ENCODE measurements around the gene PLEKHH2. TPM values are rescaled to one million over a fixed set of nuclear protein-coding genes. Genes with fewer than 3 reads are reported as not detected.

PLEKHH2 gene
- polyA plus RNA-seq, 1 of the 3 experiments (the other 2 are of a cell fraction), result 1.9 TPM

GRCh38 chr2:43790147-43790546 lies 153.1 kb downstream of the PLEKHH2 start:
- TF ChIP-seq TAF1 (IDR thresholded peaks at IDR 0.05; ENCODE audit: borderline replicate concordance, low read depth, low read length) (no peak), EZH2phosphoT487 (IDR thresholded peaks at IDR 0.05; ENCODE audit: borderline replicate concordance, low read depth) (no peak), REST (IDR thresholded peaks at IDR 0.05; ENCODE audit: low read depth, low read length) (no peak), YY1 (IDR thresholded peaks at IDR 0.05; ENCODE audit: low read depth) (no peak), FOXJ3 (CRISPR knock-in tag; IDR thresholded peaks at IDR 0.05) (no peak), NRF1 (IDR thresholded peaks at IDR 0.05; ENCODE audit: low read depth, low read length) (no peak), GATA2 (CRISPR knock-in tag; IDR thresholded peaks at IDR 0.05) (no peak)
- TF ChIP-seq, protein P1, sequence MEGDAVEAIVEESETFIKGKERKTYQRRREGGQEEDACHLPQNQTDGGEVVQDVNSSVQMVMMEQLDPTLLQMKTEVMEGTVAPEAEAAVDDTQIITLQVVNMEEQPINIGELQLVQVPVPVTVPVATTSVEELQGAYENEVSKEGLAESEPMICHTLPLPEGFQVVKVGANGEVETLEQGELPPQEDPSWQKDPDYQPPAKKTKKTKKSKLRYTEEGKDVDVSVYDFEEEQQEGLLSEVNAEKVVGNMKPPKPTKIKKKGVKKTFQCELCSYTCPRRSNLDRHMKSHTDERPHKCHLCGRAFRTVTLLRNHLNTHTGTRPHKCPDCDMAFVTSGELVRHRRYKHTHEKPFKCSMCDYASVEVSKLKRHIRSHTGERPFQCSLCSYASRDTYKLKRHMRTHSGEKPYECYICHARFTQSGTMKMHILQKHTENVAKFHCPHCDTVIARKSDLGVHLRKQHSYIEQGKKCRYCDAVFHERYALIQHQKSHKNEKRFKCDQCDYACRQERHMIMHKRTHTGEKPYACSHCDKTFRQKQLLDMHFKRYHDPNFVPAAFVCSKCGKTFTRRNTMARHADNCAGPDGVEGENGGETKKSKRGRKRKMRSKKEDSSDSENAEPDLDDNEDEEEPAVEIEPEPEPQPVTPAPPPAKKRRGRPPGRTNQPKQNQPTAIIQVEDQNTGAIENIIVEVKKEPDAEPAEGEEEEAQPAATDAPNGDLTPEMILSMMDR (IDR thresholded peaks at IDR 0.05), result no peak
- Histone ChIP-seq H3K9me3 (no peaks in the 10 kb centered on the region), H3K9me2 (no peaks in the 10 kb centered on the region), H3K4me3 (ENCODE audit: low read depth in 2 of 2, low read length in 1 of 2) (no peak overlapping the region), H3K9ac (no peak overlapping the region), H3K27me3 (ENCODE audit: insufficient read depth) (no peaks in the 10 kb centered on the region), H3F3A (replicated peaks; ENCODE audit: insufficient read depth) (peaks cover 8% of the 10 kb centered on the region), H3K4me1 (ENCODE audit: control insufficient read depth in 1 of 2, insufficient read depth in 2 of 2, low read depth in 1 of 2, low read length in 1 of 2) (no peaks in the 10 kb centered on the region), H2AFZ (ENCODE audit: low read depth) (no peak overlapping the region), H3K27ac (ENCODE audit: low read depth in 2 of 2, low read length in 1 of 2) (no peak overlapping the region), H3K36me3 (replicated peaks in 1 of 2; ENCODE audit: control insufficient read depth in 1 of 2, insufficient read depth in 2 of 2, low read length in 1 of 2) (peaks cover 21 to 50% of the 10 kb centered on the region in 2 experiments), H3K79me2 (ENCODE audit: insufficient read depth) (no peaks in the 10 kb centered on the region), H3K4me2 (no peak overlapping the region), H4K20me1 (ENCODE audit: insufficient read depth) (no peaks in the 10 kb centered on the region)
- POLR2A ChIA-PET, result no interaction called here
- 92% methylated on average over 5 of the region's 5 CpGs for WGBS (ENCODE audit: low lambda C conversion rate)
- no peak for DNase-seq
- CTCF ChIA-PET, result interaction anchor here (0.8 kb wide), 1 partner anchor 8 kb away, joined by 3 read pairs; no protein-coding TSS in a partner anchor

- Histone ChIP-seq H3F3A (replicated peaks; ENCODE audit: insufficient read depth) (peaks cover 8% of the 10 kb centered on the region), H3K4me3 (ENCODE audit: low read depth in 2 of 2, low read length in 1 of 2) (no peak overlapping the region), H3K36me3 (replicated peaks in 1 of 2; ENCODE audit: control insufficient read depth in 1 of 2, insufficient read depth in 2 of 2, low read length in 1 of 2) (peaks cover 24 to 58% of the 10 kb centered on the region in 2 experiments), H3K9me2 (no peaks in the 10 kb centered on the region), H3K9me3 (no peaks in the 10 kb centered on the region), H3K79me2 (ENCODE audit: insufficient read depth) (no peaks in the 10 kb centered on the region), H3K4me2 (no peak overlapping the region), H2AFZ (ENCODE audit: low read depth) (no peak overlapping the region), H3K9ac (no peak overlapping the region), H3K27me3 (ENCODE audit: insufficient read depth) (no peaks in the 10 kb centered on the region), H3K27ac (ENCODE audit: low read depth in 2 of 2, low read length in 1 of 2) (no peak overlapping the region), H4K20me1 (ENCODE audit: insufficient read depth) (no peaks in the 10 kb centered on the region), H3K4me1 (ENCODE audit: control insufficient read depth in 1 of 2, insufficient read depth in 2 of 2, low read depth in 1 of 2, low read length in 1 of 2) (no peaks in the 10 kb centered on the region)
- DNase-seq, result no peak
- WGBS (ENCODE audit: low lambda C conversion rate), result 95% methylated on average over 2 of the region's 2 CpGs
- POLR2A ChIA-PET, result no interaction called here
- CTCF ChIA-PET, result interaction anchor here (0.6 to 1.2 kb wide), 4 partner anchors 11 to 135 kb away, joined by 3 to 4 read pairs (median 3); no protein-coding TSS in a partner anchor
- TF ChIP-seq USF2 (IDR thresholded peaks at IDR 0.05; ENCODE audit: borderline replicate concordance, low read depth, low read length) (no peak), FOXJ3 (CRISPR knock-in tag; IDR thresholded peaks at IDR 0.05) (no peak), RCOR1 (IDR thresholded peaks at IDR 0.05; ENCODE audit: low read length) (no peak), YY1 (IDR thresholded peaks at IDR 0.05; ENCODE audit: low read depth) (no peak), POLR2AphosphoS5 (IDR thresholded peaks at IDR 0.05; ENCODE audit: low read depth, low read length) (no peak), NFIC (IDR thresholded peaks at IDR 0.05; ENCODE audit: borderline replicate concordance) (no peak), JUND (IDR thresholded peaks at IDR 0.05) (no peak), ELF1 (IDR thresholded peaks at IDR 0.05) (no peak), CHD2 (IDR thresholded peaks at IDR 0.05; ENCODE audit: low read length, partially characterized antibody) (no peak)
- TF ChIP-seq, protein P2, sequence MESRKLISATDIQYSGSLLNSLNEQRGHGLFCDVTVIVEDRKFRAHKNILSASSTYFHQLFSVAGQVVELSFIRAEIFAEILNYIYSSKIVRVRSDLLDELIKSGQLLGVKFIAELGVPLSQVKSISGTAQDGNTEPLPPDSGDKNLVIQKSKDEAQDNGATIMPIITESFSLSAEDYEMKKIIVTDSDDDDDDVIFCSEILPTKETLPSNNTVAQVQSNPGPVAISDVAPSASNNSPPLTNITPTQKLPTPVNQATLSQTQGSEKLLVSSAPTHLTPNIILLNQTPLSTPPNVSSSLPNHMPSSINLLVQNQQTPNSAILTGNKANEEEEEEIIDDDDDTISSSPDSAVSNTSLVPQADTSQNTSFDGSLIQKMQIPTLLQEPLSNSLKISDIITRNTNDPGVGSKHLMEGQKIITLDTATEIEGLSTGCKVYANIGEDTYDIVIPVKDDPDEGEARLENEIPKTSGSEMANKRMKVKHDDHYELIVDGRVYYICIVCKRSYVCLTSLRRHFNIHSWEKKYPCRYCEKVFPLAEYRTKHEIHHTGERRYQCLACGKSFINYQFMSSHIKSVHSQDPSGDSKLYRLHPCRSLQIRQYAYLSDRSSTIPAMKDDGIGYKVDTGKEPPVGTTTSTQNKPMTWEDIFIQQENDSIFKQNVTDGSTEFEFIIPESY (IDR thresholded peaks at IDR 0.05; ENCODE audit: borderline replicate concordance, low read depth), result no peak
- TF ChIP-seq, protein P3, sequence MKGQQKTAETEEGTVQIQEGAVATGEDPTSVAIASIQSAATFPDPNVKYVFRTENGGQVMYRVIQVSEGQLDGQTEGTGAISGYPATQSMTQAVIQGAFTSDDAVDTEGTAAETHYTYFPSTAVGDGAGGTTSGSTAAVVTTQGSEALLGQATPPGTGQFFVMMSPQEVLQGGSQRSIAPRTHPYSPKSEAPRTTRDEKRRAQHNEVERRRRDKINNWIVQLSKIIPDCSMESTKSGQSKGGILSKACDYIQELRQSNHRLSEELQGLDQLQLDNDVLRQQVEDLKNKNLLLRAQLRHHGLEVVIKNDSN (IDR thresholded peaks at IDR 0.05; ENCODE audit: borderline replicate concordance, low read depth), result no peak
These were observed 154.1 kb downstream of the PLEKHH2 start for GRCh38 chr2:43791035-43791765.
